ENCODE results near the gene TNRC6B.

DNA sequence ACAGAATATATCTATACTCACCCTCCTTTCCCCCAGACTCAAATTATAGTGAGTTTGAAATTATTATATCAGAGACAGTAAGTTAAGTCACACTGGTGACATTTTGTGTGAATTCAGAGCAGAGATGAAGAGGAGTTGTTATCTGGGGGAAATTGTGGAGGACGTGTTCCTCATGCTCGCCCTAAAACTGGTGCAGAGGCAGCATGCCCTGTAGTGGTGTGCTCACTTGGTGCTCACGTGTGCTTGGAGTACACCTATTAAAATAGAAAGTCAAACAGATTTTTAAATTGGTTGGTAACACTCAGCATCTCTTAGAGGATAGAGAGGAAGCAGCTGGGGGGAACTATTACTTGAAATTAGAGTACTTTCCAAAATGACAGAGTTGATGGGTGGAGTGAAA is 117.0 kb downstream of the TNRC6B start:
- TF ChIP-seq ZNF274 (IDR thresholded peaks at IDR 0.05; ENCODE audit: low read depth, low read length) (no peak), YY1 (IDR thresholded peaks at IDR 0.05; ENCODE audit: insufficient read depth, insufficient read length) (no peak), SUZ12 (IDR thresholded peaks at IDR 0.05; ENCODE audit: extremely low read depth, insufficient read depth, insufficient read length) (no peak)
